SK-MEL-5 (cell line): ENCODE measurements around the gene LHFPL3. TPM values are rescaled to one million over a fixed set of nuclear protein-coding genes. Genes with fewer than 3 reads are reported as not detected.
A peak's percentile ranks its signal among the peaks of the same experiment; 100 is the strongest.

Experiments
- DNase-seq: peaks from one replicate; pipeline ENCODE4 v3.0.0-alpha.2; 2016; ENCODE audit warnings: low read depth, low spot score
- in situ Hi-C: cut with HindIII; loops from 2 replicates; pipeline ENCODE4 v1.10.0; 2016; ENCODE audit warnings: low sequenced_read_pairs, high pct_unique_total_duplicates, low pct_unique_long_range_greater_than_20kb
- total RNA-seq: library from RNA; depleted of rRNA; stranded (reverse); fragments of >200 nt; shearing (Covaris generic); gene quantifications from 2 replicates; pipeline ENCODE4 v1.2.3, GENCODE V29; 2014

Gene LHFPL3
- total RNA-seq, 1 experiment from 2014 or later = 0.26 TPM

GRCh38 chr7:104883248-104883717 lies 554.9 kb downstream of the LHFPL3 start:
- DNase-seq = no peak
- in situ Hi-C loops = no loop called here

- peak; percentile 99 for DNase-seq
- in situ Hi-C loops = no loop called here
These were observed 555.5 kb downstream of the LHFPL3 start for GRCh38 chr7:104883718-104884452.

- DNase-seq = no peak
- in situ Hi-C loops = no loop called here
These were observed 558.2 kb downstream of the LHFPL3 start for GRCh38 chr7:104886651-104887050.

GRCh38 chr7:104890216-104890615 lies 561.8 kb downstream of the LHFPL3 start:
- DNase-seq = no peak
- in situ Hi-C loops = no loop called here

GRCh38 chr7:104891949-104892348 lies 563.5 kb downstream of the LHFPL3 start:
- in situ Hi-C loops = no loop called here
- DNase-seq = no peak

GRCh38 chr7:104894314-104894713 lies 565.9 kb downstream of the LHFPL3 start:
- no peak for DNase-seq
- in situ Hi-C loops = no loop called here

GRCh38 chr7:104894726-104895521 lies 566.5 kb downstream of the LHFPL3 start:
- no peak for DNase-seq
- in situ Hi-C loops = no loop called here

GRCh38 chr7:104895522-104896236 lies 567.3 kb downstream of the LHFPL3 start:
- peak; percentile 45 for DNase-seq
- in situ Hi-C loops = no loop called here

GRCh38 chr7:104898434-104898833 lies 570.0 kb downstream of the LHFPL3 start:
- no peak for DNase-seq
- in situ Hi-C loops = no loop called here

GRCh38 chr7:104900525-104901239 lies 572.3 kb downstream of the LHFPL3 start:
- in situ Hi-C loops = no loop called here
- DNase-seq = peak; percentile 99

GRCh38 chr7:104901240-104901619 lies 572.8 kb downstream of the LHFPL3 start:
- in situ Hi-C loops = no loop called here
- DNase-seq = peak; percentile 45

GRCh38 chr7:104902183-104902582 lies 573.8 kb downstream of the LHFPL3 start:
- DNase-seq = no peak
- in situ Hi-C loops = no loop called here

- in situ Hi-C loops = no loop called here
- DNase-seq = no peak
These were observed 574.6 kb downstream of the LHFPL3 start for GRCh38 chr7:104903044-104903443.

GRCh38 chr7:104903846-104904245 lies 575.4 kb downstream of the LHFPL3 start:
- peak; percentile 77 for DNase-seq
- in situ Hi-C loops = no loop called here

- no peak for DNase-seq
- in situ Hi-C loops = no loop called here
These were observed 577.6 kb downstream of the LHFPL3 start for GRCh38 chr7:104906032-104906431.

GRCh38 chr7:104906556-104906955 lies 578.2 kb downstream of the LHFPL3 start:
- in situ Hi-C loops = no loop called here
- no peak for DNase-seq

GRCh38 chr7:104908636-104909035 lies 580.2 kb downstream of the LHFPL3 start:
- in situ Hi-C loops = no loop called here
- no peak for DNase-seq

- no peak for DNase-seq
These were observed 580.7 kb downstream of the LHFPL3 start for GRCh38 chr7:104909096-104909495.

More at GRCh38 chr7:104909096-104909495, 580.7 kb downstream of the LHFPL3 start:
- in situ Hi-C loops = no loop called here
